Psoas muscle (tissue), 8 donors: ENCODE results near the gene ARNT2. TPM values are rescaled to one million over a fixed set of nuclear protein-coding genes. Genes with fewer than 3 reads are reported as not detected.

Experiments used
- ATAC-seq, 4 donors: fragments of 200-7000 bp; cut with Tn5 transposase; one replicate each; pipeline ENCODE4 v1.9.1; 2020; ENCODE audit warnings: moderate library complexity in 3 of 4, mild to moderate bottlenecking in 2 of 4
- DNase-seq, 2 donors: peaks; one replicate each; pipeline ENCODE4 v3.0.0-alpha.2; 2020
- H3K27ac ChIP-seq: fragments of 200-600 bp; one replicate; pipeline ENCODE4 v1.8.0; 2022
- H3K27me3 ChIP-seq, 3 donors: fragments of 200-600 bp in 1 of 3; one replicate each; pipeline versions ENCODE4 v1.6.1 to v1.8.0; 2013 to 2022; ENCODE audit warnings: low read length in 2 of 3, mild to moderate bottlenecking in 2 of 3, moderate library complexity in 1 of 3; ENCODE audit not compliant: insufficient read depth in 3 of 3
- H3K36me3 ChIP-seq, 2 donors: fragments of 200-600 bp in 1 of 2; one replicate each; pipeline versions ENCODE4 v1.6.1 to v1.8.0; 2013 to 2022; ENCODE audit warnings: low read depth in 1 of 2, mild to moderate bottlenecking in 1 of 2, moderate library complexity in 1 of 2; ENCODE audit not compliant: insufficient read depth in 1 of 2
- H3K4me1 ChIP-seq: fragments of 200-600 bp; one replicate; pipeline ENCODE4 v1.8.0; 2022
- H3K4me3 ChIP-seq: fragments of 200-600 bp; one replicate; pipeline ENCODE4 v1.8.0; 2022; ENCODE audit warnings: mild to moderate bottlenecking
- H3K9me3 ChIP-seq: fragments of 200-600 bp; one replicate; pipeline ENCODE4 v1.8.0; 2022
- WGBS, 3 donors: extraction: QIAGEN DNeasy Blood & Tissue Kit; methylation state at CpG; one replicate each; pipeline versions ENCODE4 v1.1.6 to v1.1.7; 2013; 5-methylcytosine and 5-hydroxymethylcytosine counted together
- intact Hi-C, 2 donors: fragments of 100-400 bp; cut with DNase I; formaldehyde crosslinking; loops; one replicate each; pipeline versions ENCODE4 v1.11.0 to v1.14.2; 2022
- polyA plus RNA-seq, 3 donors: library from polyadenylated mRNA; stranded (reverse); fragments of 200-250 nt; gene quantifications; one replicate each; pipeline ENCODE4 v1.2.3, GENCODE V29; 2013
- total RNA-seq, 4 donors: library from RNA; stranded (reverse); fragmentation: NEBNext Ultra II Directional in 2 of 4; extraction: Animal tissue kit (Norgen Biotek cat#: 25700) in 2 of 4; gene quantifications; one replicate each; pipeline versions ENCODE4 v1.2.1 to v1.2.4, GENCODE V29; 2021 to 2023
- TF ChIP-seq, protein P1 (sequence below): fragments of 200-600 bp; IDR thresholded peaks from one replicate; pipeline ENCODE4 v1.8.0; 2022; ENCODE audit warnings: antibody characterized with exemption
- donor health status: healthy with polysubstance abuse.
- donor health status: DM: no; HTN: no; CAD: no; lungs with moderate emphysema.
- donor health status: Bipolar disorder and iron deficiency.
- donor health status: healthy.
- donor health status: DM: yes; HTN: yes; CAD: no.
- donor health status: DM: no; HTN: no; CAD: no.
- donor health status: DM: no; HTN: no; CAD: no.
- donor health status: DM: yes; HTN: yes; CAD: no.

Gene ARNT2
- total and polyA plus RNA-seq, 7 donors: 0.09 to 12.2 (median 4.4) TPM

GRCh38 chr15:80476036-80476435 is 71.9 kb downstream of the ARNT2 start:
- no peaks in the 10 kb centered on the region for H3K4me1 ChIP-seq
- ATAC-seq: no peak
- no peaks in the 10 kb centered on the region for H3K27me3 ChIP-seq
- H3K4me3 ChIP-seq: no peak overlapping the region
- 96 to 98% (median 98%) methylated on average over 6 of the region's 6 CpGs for WGBS, 3 donors
- no peak overlapping the region for H3K27ac ChIP-seq
- intact Hi-C loops: no loop called here
- TF ChIP-seq, protein P1, sequence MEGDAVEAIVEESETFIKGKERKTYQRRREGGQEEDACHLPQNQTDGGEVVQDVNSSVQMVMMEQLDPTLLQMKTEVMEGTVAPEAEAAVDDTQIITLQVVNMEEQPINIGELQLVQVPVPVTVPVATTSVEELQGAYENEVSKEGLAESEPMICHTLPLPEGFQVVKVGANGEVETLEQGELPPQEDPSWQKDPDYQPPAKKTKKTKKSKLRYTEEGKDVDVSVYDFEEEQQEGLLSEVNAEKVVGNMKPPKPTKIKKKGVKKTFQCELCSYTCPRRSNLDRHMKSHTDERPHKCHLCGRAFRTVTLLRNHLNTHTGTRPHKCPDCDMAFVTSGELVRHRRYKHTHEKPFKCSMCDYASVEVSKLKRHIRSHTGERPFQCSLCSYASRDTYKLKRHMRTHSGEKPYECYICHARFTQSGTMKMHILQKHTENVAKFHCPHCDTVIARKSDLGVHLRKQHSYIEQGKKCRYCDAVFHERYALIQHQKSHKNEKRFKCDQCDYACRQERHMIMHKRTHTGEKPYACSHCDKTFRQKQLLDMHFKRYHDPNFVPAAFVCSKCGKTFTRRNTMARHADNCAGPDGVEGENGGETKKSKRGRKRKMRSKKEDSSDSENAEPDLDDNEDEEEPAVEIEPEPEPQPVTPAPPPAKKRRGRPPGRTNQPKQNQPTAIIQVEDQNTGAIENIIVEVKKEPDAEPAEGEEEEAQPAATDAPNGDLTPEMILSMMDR: no peak
- H3K36me3 ChIP-seq: peaks cover 0 to 6% of the 10 kb centered on the region in 2 donors
- H3K9me3 ChIP-seq: peaks cover 9% of the 10 kb centered on the region
- DNase-seq: no peak

DNA sequence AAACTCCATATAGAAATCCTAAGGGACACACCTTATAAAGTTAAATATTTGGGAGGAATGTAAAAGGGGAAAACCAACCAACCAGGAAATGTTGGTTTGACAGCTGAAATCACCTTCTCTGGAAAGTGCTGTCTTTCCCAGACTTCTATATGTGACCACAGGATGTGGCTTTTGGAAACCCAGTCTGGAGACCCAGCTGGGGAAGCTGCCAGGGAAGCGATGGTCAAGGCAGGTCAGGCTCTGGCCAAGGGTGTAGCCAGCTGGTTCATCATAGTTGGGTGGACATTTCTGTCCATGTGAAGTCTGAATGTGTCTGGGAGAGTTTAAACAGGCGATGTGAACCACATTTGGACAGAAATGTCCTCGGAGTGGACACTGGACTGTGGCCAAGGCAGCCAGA is 73.9 kb downstream of the ARNT2 start:
- no peak for DNase-seq
- intact Hi-C loops: no loop called here
- Histone ChIP-seq H3K36me3 (peaks cover 0 to 4% of the 10 kb centered on the region in 2 donors), H3K4me1 (no peaks in the 10 kb centered on the region), H3K27ac (no peak overlapping the region), H3K4me3 (no peak overlapping the region), H3K9me3 (peaks cover 9% of the 10 kb centered on the region), H3K27me3 (no peaks in the 10 kb centered on the region)
- no peak for ATAC-seq
- WGBS, 3 donors: 78 to 84% (median 79%) methylated on average over 3 of the region's 3 CpGs
- TF ChIP-seq, protein P1: no peak

DNA sequence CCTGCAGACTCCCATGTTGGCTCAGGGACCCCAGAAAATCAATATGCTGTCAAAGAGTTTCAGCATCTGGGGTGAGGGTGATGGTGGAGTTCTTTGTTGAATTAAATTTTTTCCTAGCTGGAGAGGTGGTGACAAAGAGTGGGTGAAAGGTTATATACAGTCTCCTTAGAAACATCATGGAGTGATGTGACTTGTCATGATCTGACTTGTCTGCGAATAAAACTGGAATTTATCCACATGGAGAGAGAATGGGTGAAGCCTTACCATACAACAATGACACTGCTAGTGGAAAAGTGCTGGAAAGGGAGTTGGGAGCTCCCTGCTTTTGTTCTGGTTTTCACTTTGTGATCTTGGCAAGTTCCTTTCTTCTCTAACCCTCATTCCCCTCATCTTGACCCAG is 75.0 kb downstream of the ARNT2 start:
- intact Hi-C loops: no loop called here
- peaks cover 9% of the 10 kb centered on the region for H3K9me3 ChIP-seq
- WGBS, 3 donors: 96 to 100% (median 100%) methylated on average over 1 of the region's 1 CpG

GRCh38 chr15:80480171-80480811 is 76.1 kb downstream of the ARNT2 start:
- peak in 3 of 4 donors; percentile 26 to 47 (median 38) for ATAC-seq
- peak in 1 of 2 donors; percentile 35 for DNase-seq

More for the DNA sequence above, 75.0 kb downstream of the ARNT2 start:
- TF ChIP-seq, protein P1: no peak
- Histone ChIP-seq H3K4me3 (no peak overlapping the region), H3K27ac (no peak overlapping the region), H3K4me1 (no peaks in the 10 kb centered on the region), H3K36me3 (peaks cover 0 to 4% of the 10 kb centered on the region in 2 donors), H3K27me3 (no peaks in the 10 kb centered on the region)
- DNase-seq: no peak
- ATAC-seq: no peak

More at GRCh38 chr15:80480171-80480811, 76.1 kb downstream of the ARNT2 start:
- TF ChIP-seq, protein P1: no peak
- Histone ChIP-seq H3K9me3 (peaks cover 6% of the 10 kb centered on the region), H3K4me3 (no peak overlapping the region), H3K27me3 (no peaks in the 10 kb centered on the region), H3K27ac (no peak overlapping the region), H3K4me1 (no peaks in the 10 kb centered on the region), H3K36me3 (peaks cover 0 to 4% of the 10 kb centered on the region in 2 donors)
- intact Hi-C loops: no loop called here
- 55 to 73% (median 66%) methylated on average over 6 of the region's 6 CpGs for WGBS, 3 donors
